GM21447 (cell line): ENCODE data around the gene PRR11.
"Not testable (repeated sequence)": the region's sequence is repeated elsewhere in the genome, so short reads cannot be mapped to it uniquely, and the experiment has no call there.

Experiments
- ATAC-seq: cut with Tn5 transposase; IDR thresholded peaks from one replicate; pipeline ENCODE4 v1.9.1; 2021; ENCODE audit not compliant: unreplicated experiment

Gene PRR11

DNA sequence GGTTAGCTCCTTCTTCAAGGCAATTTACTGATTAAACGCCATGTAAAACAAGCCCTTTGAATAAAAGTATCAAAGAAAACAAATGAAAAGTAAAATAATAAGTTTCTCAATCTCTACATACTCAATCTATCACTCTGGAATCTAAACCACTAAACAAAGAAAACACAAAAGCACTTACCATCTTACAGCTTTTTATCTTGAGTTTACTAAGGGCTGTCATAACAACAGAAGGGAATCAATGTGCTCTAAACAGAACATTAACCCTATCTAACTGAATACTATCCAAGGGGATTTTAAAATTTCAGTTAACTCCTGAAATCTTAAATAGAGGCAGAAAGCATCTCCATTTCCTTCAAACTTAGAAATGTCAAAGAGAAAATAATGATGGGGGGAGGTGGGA, 4.0 kb upstream of the PRR11 start:
- no peak for ATAC-seq

DNA sequence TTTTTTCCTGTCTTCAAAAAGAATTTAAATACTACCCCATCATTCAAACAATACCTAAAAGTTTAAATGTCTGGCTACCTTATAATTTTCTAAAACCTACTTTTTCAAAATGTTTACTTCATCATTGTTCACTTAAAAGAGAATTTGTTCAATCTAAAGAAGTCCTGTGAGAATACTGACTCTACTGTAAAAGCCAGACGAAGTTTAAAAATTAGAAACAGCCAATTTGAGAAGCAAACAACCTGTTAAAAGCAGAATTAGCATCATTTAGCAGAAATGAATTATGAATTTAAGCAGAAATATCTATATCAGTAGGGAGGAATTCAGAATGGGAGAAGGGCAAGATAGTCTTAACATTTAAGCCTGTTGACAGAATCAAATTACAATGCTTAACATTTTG, 2.6 kb upstream of the PRR11 start:
- ATAC-seq, result no peak

DNA sequence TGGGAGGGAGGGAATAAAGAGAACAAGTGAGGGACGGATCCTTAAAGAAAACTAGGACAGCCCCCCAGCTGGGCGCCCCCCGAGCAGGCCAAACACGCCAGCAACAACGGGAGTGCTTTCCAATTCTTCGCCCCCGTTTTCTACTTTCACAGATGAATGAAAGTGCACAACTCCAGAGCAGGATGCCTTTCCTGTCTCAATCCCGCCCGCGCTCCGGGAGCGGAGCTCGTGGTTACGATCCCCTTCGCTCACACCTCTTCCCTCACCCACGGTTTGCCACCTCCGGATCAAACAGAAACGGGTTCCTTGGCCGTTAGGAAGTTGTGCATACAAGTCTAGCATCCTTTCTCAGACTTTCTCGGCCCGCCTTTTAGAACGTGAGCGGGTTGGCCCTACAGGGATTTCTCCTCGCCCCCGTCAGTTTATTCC, 1.2 kb upstream of the PRR11 start:
- no peak for ATAC-seq

DNA sequence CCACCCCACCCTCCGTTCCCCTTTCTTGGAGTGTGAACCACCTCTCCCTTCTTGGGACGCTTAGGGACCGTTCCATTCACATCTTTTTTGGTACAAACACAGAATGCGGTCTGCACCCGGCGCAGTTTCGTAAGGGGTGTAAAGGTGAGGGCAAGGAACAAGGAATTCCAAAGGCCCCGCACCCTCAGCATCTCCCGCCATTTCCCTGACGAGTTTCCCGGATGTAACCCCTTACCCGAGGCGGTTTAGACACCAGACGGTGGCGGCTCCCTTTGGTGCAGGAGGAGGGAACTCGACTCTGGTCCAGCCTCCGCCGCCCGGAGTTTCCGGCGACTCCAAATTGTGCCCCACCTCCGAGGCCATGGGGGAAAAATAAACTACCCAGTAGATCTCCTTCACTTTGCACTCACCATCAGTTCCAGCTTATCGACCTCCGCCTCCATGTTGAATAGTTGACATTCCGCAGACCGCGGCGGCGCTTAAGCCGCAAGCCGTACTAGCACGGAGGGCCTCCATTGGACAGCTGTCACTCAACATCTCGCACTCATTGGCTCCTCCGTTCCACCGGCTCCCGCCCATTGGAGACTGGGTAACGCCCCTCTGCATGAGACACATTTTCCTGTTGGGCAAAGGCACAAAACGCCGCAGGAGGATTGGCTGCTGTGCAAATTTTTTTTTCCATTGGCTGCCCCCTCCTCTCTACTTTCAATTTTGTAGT, 666 bp upstream of the PRR11 start, which contains the start of gene SKA2:
SKA2 (minus strand) TSS at position 466 of the 718 bp plus-strand sequence; CDS start at position 443, 23 bp downstream.
- peak; percentile 81 for ATAC-seq

DNA sequence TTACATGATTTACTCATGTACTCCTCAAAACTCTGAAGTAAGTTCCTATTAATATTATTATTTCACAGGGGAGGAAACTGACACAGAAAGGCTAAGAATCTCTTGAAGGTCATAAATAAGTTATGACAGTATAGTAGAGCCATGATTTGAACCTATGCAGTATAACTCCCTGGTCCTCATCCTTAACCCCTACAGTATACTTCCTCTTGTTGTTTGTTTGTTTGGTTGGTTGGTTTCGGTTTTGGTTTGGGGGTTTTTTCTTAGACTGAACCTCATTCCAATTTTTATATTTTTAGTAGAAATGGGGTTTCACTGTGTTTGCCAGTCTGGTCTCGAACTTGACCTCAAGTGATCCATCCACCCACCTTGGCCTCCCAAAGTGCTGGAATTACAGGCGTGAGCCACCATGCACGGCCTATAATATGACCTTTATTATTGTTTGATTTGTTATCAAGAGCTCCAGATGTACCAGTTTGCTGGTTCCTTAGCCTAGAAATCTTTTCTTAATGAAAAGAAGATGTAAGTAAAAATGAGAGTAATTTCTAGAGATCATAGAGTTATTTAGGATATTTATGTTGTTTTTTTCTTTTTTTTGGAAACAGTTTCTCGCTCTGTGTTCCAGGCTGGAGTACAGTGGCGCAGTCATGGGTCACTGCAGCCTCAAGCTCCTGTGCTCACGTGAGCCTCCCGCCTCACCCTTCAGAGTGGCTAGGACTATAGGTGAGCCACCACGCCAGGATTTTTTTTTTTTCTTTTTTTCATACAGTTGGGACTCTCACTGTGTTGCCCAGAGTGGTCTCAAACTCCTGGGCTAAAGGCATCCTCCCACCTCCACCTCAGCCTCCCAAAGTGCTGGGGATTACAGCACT, 4.8 kb downstream of the PRR11 start:
- ATAC-seq, result no peak

DNA sequence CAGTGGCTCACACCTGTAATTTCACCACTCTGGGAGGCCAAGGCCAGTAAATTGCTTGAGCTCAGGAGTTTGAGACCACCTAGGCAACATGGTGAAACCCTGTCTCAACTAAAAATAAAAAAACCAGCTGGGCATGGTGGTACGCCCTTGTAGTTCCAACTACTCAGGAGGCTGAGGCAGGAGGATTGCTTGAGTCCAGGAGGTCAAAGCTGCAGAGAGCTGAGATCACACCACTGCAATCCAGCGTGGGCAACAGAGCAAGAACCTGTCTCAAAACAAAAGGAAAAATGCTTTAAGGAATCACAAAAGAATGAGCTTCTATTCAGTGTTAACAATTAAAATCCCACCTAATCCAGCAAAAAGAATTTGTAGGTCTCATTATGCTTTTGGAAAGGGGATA, 5.9 kb downstream of the PRR11 start:
- ATAC-seq, result no peak

DNA sequence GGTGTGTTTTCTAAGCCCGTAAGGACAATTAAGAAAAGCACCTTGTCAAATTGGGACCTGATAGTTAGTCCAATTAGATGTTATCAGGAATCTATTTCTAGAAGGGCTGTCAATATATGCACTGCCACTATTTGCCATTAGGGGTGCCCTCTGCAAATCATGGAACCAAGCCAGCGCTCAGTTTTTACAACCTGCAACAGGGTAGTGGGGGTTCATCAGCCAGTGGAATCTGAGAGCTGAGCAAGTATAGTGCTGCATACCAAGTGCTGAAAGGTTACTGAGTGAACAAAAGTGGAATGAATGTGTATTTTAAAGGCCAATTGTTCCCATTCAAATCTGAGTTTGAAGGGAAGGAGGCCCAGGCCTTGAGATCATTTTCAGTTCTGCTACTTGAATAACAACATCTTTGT, 10.4 kb downstream of the PRR11 start:
- ATAC-seq, result no peak

DNA sequence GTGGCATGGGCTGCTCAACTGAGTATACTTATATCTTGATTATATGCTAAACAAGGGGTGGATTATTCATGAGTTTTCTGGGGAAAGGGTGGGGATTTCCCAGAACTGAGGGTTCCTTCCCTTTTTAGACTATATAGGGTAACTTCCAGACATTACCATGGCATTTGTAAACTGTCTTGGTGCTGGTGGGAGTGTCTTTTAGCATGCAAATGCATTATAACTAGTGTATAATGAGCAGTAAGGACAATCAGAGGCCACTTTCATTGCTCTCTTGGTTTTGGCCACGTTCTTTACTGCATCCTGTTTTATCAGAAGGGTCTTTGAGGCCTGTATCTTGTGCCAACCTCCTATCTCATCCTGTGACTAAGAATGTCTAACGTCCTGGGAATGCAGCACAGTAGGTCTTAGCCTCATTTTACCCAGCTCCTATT, 12.0 kb downstream of the PRR11 start:
- no peak for ATAC-seq

DNA sequence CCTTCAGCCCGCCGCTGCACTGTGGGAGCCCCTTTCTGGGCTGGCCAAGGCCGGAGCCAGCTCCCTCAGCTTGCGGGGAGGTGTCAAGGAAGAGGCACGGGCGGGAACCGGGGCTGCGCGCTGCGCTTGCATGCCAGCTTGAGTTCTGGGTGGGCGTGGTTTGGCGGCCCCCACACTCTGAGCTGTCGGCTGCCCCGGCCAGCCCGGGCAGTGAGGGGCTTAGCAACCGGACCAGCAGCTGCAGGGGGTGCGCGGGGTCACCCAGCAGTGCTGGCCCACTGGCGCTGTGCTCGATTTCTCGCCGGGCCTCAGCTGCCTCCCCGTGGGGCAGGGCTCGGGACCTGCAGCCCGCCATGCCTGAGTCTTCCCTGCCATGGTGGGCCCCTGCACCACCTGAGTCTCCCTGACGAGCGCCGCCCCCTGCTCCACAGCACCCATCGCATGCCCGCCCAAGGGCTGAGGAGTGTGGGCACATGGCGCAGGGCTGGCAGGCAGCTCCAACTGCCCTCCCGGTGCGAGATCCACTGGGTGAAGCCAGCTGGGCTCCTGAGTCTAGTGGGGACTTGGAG, 17.0 kb downstream of the PRR11 start:
- ATAC-seq, result no peak

DNA sequence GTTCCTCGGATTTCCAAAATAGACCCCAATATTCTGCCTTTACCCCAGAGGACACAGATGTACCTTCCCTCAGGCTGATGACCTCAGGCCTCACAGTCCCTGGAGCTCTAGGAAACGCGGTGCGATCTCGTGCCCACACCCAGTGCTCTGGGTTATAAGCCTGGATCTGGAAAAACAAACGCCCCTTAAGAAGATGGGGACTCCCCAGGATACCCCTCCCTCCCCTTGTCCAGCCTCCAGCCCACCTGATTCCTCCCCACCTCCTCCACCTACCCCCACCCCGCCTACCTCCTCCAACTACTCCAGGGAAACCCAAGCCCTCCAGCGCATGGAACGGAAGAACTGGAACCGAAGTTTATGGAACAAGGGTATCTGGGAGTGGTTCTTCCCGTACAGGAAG, 19.1 kb downstream of the PRR11 start:
- ATAC-seq, result no peak

DNA sequence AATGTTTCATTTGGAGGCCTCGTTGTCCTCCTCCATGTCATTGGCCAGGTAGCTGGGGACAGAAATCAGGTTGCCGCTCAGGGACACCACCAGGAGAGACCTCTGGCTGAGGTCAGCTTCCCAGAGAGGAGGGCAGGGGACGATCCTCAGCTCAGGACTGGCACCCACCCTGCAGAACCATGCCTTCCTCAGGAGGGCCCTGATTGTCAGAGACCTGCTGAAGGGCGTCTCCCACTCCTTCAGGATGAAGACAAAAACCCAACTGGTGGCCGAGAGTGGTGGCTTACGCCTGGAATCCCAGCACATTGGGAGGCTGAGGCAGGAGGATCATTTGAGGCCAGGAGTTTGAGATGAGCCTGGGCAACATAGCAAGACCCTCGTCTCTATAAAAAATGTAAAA, 19.5 kb downstream of the PRR11 start:
- ATAC-seq, result no peak

DNA sequence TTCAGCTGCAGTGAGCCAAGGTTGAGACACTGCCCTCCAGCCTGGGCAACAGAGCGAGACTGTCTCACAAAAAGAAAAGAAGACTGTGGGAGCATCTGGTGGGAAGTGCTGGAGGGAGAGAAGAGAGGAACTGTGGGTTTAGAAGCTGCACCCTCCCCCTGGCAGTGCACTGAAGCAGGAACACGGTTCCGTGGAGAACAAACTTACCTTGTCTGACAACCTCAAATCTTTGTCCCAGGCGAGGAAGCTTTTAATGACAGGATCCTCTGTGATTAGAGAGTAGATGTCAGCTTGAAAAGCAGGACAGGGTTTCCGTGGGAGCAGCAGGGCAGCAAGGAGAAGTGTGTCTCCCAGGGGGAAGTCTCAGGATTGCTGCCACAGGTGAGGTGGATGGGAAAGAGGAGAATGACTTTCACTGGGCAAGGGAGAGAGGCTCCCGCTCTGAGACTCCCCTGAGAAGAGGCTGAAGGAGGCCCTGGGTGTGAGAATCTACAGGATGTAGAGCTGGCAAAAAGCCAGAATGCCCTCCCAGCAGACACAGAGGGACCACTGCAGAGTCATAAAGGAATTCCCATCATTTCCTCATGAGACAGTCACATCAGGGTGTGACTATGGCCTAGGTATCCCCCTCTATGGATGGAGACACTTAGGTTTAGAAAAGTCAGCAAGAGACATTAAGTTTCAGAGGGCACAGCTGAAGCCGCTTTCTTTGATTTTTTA, 22.9 kb downstream of the PRR11 start:
- ATAC-seq, result no peak

DNA sequence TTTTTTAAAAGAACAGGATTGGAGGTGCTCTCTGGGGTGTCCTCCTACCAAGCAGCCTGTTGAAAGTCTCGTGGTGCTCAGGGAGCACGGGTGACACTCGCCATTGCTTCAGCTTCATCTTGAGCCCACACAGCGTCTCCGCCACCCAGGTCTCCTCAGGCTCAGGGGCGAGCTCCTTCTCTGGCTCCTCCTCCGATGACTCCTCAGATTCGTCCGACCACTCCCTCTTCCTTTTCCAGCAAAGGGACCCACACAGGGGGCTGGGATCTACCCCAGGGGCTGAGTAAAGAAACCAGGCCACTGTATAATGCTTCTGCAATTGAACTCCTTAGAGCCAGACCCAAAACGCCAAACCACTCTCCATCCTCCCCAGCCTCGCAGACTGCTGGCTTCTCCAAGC, 24.1 kb downstream of the PRR11 start:
- not testable (repeated sequence) for ATAC-seq

DNA sequence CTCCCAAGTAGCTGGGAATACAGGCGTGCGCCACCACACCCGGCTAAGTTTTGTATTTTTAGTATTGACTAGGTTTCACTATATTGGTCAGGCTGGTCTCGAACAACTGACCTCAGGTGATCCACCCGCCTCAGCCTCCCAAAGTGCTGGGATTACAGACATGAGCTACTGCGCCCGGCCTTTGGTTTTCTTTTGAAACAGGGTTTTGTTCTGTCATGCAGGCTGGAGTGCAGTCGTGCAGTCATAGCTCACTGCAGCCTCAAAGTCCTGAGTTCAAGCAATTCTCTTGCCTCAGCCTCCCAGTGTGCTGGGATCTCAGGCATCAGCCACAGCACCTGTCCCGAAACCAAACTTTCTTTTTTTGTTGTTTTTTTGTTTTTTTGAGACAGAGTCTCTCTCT, 25.1 kb downstream of the PRR11 start:
- no peak for ATAC-seq

DNA sequence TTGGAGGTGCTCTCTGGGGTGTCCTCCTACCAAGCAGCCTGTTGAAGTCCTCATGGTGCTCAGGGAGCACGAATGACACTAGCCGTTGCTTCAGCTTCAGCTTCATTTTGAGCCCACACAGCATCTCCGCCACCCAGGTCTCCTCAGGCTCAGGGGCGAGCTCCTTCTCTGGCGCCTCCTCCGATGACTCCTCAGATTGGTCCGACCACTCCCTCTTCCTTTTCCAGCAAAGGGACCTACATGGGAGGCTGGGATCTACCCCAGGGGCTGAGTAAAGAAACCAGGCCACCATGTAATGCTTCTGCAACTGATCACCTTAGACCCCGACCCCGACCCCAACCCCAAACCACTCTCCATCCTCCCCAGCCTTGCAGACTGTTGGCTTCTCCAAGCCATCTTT, 25.9 kb downstream of the PRR11 start:
- ATAC-seq, result no peak

DNA sequence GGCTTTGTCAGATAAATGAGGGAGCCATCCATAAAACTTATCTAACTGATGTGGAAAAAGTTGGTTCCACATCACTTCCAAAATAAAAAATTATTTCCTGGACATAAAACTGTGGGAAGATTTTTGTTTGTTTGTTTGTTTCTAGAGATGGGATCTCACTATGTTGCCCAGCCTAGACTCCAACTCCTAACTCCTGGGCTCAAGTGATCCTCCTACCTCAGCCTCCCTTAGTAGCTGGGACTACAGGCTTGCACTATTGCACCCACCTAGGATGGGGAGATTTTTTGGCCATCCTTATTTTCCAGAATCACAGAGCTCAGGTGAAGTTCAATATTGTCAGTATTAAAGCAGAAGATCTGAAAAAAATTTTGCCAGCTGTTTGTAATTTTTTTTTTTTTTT, 30.5 kb downstream of the PRR11 start:
- no peak for ATAC-seq

DNA sequence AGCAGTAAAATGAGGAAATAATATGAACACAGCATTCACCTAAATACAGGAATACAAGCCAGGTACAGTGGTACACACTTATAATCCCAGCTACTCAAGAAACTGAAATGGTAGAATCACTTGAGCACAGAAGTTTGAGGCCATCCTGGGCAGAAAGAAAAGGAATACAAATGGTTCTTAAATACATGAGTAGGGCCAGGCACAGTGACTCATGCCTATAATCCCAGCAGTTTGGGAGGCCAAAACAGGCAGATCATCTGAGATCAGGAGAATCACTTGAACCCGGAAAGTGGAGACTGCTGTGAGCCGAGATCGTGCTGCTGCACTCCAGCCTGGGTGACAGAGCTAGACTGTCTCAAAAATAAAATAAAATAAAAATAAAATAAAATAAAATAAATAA, 31.3 kb downstream of the PRR11 start:
- ATAC-seq, result no peak

DNA sequence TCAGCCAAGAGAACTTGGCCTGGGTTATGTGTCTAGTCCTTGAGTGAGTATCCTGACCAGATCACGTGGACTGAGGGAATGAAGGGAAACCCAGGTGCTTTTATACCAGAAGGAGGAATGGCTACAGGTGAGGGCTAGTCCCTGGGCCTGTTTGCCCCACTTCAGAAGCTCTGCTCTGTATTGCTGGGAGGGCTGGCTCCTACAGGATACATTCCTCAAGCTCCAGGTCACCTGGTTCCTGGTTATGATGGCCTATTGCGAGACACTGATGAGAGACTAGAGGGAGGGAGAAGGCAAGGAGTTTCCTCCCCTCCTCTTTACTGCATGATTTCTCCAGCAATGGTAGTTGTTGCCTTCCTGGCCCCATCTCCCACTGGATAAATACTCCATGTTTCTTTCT, 35.3 kb downstream of the PRR11 start:
- ATAC-seq, result no peak

DNA sequence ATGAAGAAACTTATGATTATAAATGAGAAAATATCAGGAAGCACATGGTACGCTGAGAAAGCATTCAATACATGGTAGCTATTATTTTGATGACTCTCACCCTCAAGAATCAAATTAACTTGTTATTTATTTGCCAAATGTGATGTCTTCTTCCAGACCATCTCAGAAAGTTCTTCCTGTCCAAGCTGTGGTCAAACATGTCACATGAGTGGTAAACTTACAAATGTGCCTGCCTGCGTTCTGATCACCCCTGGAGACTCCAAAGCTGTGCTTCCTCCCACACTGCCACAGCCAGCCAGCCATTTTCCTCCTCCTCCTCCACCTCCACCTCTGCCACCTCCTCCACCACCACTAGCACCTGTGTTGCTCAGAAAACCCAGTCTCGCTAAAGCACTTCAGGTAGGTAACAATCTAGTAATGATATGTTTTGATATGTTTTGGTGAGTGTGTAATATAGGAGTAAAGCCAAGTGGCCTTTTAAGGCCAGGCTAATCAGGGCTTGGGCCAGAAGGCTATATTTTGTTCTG, 37.9 kb downstream of the PRR11 start:
- no peak for ATAC-seq

DNA sequence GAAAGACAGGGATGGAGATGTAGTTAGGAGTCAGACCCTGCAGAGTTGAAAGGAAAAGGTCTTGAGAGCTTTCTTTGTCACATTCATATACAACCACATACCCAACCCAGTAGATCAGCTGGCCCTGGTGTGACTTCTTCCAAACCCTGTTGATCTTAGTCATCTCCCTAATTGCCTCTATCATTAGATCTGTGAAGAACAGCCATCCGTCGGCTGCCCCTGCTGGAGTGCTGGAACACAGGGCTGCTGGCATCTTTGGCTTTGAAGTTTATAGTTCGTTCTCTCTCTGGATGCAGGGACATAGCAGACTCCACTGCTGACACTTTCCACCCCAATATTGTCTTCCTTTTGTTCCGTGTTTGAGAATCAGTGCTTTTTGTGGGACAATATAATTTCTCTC, 43.9 kb downstream of the PRR11 start:
- ATAC-seq, result no peak

DNA sequence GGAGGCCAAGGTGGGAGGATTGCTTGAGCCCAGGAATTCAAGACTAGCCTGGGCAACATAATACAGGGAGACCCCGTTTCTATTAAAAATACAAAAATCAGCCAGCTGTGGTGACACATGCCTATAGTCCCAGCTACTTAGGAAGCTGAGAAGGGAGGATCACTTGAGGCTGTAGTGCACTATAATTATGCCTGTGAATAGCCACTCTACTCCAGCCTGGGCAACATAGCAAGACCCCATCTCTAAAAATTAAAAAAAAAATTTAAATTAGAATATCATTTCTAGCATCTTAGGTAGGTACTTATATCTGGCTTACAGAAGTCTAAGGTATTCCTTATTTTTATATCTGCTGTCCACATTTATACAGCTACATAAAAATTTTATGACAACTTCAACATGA, 46.8 kb downstream of the PRR11 start:
- no peak for ATAC-seq
